T-helper 1 cell treated with Interleukin-12 subunit alpha and Interleukin-12 subunit beta and Interleukin-4 antibody, amounts not matched to agents 30 ng/mL and 1 ng/mL, for 36 hours (primary cell): Measurements from ENCODE around the gene ZFP37. TPM values are rescaled to one million over a fixed set of nuclear protein-coding genes. Genes with fewer than 3 reads are reported as not detected.
"Not testable (repeated sequence)": the region's sequence is repeated elsewhere in the genome, so short reads cannot be mapped to it uniquely, and the experiment has no call there.

Source experiments
- intact Hi-C: fragments of 100-400 bp; cut with micrococcal nuclease; formaldehyde crosslinking; loops from one replicate; pipeline ENCODE4 v1.15.1; 2024
- total RNA-seq: library from RNA; stranded (reverse); gene quantifications from 2 replicates; pipeline ENCODE4 v1.2.3, GENCODE V29; 2022

Gene ZFP37
- total RNA-seq: 0.10 and 0.15 TPM in 2 replicates

- intact Hi-C loops: no loop called here
These were observed at the start of gene ZFP37 for GRCh38 chr9:113056191-113057106. Gene ZFP37 (minus strand): TSS chr9:113056724. CDS start chr9:113056688, 36 bp downstream.

DNA sequence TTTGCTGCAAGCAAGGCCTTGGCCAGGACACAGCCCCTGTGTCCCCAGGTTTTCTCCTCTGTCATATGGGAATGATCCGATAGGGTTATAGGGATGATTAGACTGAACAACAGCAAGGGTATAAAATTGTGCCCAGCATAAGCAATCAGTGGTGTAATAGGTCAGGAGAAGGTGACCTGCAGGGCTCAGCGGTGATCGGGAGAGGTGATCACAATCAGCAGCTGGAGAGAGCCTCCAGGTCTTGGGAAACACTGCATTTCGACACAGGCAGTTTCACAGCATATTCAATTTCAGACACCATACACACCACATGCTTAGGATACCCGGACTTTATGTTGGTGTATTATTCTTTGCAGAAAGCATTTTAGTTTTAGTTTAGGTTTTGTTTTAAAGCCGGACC lies 48.8 kb upstream of the ZFP37 start:
- intact Hi-C loops: not testable (repeated sequence)

- intact Hi-C loops: no loop called here
These were observed 39.0 kb upstream of the ZFP37 start for GRCh38 chr9:113095561-113095960.

DNA sequence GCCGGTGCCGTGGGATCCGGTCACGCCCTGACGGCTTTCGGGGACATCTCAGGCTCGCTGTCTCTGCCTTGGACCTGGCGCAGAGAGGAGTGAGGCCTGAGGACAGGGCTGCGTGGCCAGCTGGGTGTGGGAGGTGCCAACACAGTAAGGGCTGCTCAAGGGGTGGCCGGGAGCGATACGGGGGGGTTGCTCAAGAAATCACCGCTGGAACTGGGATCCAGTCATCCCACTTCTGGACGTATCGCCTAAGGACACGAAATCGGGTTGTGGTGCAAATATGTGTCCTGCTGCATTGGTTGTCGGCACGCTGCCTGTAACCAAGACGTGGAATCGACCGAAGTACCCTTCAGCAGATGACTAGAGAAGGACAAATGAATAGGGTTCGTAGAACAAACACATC lies 33.4 kb upstream of the ZFP37 start:
- intact Hi-C loops: not testable (repeated sequence)

GRCh38 chr9:113089143-113089505 lies 32.6 kb upstream of the ZFP37 start:
- intact Hi-C loops: not testable (repeated sequence)

GRCh38 chr9:113088456-113089142 lies 32.1 kb upstream of the ZFP37 start:
- intact Hi-C loops: not testable (repeated sequence)

GRCh38 chr9:113062932-113063310 lies 6.4 kb upstream of the ZFP37 start:
- intact Hi-C loops: not testable (repeated sequence)

- intact Hi-C loops: not testable (repeated sequence)
These were observed 5.9 kb upstream of the ZFP37 start for GRCh38 chr9:113062256-113062931.

GRCh38 chr9:113061072-113061850 lies 4.7 kb upstream of the ZFP37 start:
- intact Hi-C loops: not testable (repeated sequence)

GRCh38 chr9:113059581-113060284 lies 3.2 kb upstream of the ZFP37 start:
- intact Hi-C loops: not testable (repeated sequence)

DNA sequence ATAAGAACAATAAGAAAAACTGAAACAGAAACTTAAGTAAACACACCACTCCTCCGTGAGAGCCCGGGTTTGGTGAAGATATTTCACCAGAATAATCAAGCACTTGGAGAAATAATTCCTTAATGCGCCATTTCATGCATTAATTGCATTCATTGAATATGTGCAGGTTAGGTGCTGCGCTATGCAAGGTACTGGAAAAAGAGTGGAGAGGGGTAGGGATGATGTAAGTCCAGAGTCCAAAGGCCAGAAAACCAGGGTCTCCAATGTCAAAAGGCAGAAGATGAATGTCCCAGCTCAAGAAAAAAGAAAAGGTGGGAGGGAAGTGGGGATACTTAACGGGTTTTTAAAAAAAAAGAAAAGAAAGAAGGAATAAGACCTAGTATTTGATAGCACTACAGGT lies 669 bp upstream of the ZFP37 start:
- intact Hi-C loops: no loop called here

- intact Hi-C loops: no loop called here
These were observed 13.5 kb downstream of the ZFP37 start for GRCh38 chr9:113042884-113043657.

- intact Hi-C loops: no loop called here
These were observed 30.3 kb downstream of the ZFP37 start for GRCh38 chr9:113026200-113026599.

DNA sequence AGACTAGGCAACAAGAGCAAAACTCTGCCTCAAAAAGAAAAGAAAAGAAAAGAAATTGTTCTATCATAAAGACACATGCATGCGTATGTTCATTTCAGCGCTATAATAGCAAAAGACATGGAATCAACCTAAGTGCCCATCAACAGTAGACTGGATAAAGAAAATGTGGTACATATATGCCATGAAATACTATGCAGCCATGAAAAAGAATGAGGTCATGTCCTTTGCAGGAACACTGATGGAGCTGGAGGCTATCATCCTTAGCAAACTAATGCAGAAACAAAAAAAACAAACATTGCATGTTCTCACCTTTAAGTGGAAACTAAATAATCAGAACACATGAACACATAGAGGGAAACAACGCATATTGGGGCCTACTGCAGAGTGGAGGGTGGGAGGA lies 38.3 kb downstream of the ZFP37 start:
- intact Hi-C loops: no loop called here

DNA sequence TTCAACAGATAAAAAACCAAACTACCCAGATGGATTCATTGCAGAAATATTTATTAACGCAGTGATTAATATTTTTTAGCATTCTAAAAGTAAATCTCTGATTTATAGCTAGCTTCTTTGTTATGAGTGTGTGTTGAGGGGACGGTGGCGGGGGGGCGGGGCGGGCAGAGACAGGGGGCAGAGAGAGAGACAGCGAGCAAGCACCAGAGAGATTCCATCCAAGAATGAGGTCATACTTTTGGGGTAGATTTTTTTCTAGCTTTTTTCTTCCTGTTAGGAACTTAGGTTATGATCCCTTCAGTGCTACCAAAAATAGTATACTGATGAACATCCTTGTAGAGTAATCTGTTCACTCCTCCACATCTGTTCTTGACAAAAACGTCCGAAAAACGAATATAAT lies 44.0 kb downstream of the ZFP37 start:
- intact Hi-C loops: no loop called here

- intact Hi-C loops: no loop called here
These were observed 44.6 kb downstream of the ZFP37 start, which contains the start of gene ZNF883 for GRCh38 chr9:113011911-113012381. Gene ZNF883 (minus strand): TSS chr9:113012192.

DNA sequence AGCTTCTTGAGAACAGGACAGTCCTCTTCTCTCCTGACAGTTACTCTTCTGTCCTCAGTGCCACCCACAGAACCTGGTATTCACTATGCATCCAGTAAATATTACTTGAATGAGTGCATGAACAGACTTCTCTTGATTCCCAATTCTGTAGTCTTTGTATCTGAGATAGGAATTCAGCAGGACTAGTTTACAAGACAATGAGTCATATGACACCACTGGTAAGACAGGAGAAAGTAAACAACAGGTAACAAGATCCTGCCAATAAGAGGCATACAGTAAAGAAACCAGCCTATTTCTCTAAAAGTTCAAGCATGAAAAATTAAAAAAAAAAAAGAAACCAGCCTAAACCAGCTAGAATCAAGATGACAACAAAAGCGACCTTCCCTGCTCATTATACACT lies 50.7 kb downstream of the ZFP37 start:
- intact Hi-C loops: no loop called here

DNA sequence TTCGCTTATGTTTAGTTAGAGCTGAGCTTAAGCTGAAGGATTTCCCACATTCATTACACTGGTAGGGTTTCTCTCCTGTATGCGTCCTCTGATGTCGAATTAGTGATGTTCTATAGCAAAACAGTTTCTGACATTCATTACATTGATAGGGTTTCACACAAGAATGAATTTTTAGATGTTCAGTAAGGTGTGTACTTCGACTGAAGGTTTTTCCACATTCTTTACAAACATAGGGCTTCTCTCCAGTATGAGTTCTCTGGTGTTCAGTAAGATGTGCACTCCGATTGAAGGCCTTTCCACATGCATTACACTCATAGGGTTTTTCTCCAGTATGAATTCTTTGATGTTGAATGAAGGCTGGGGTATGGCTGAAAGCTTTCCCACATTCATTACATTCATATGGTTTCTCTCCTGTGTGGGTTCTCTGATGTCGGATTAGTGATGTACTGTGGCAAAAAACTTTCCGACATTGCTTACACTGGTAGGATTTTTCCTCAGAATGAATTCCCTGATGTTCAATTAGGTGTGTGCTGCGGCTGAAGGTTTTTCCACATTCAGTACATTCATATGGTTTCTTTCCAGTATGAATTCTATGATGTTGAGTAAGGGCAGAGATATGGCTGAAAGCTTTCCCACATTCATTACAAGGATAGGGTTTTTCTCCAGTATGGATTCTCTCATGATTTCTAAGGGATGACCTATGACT lies 59.1 kb downstream of the ZFP37 start:
- intact Hi-C loops: no loop called here
